ENCODE results near the gene CIRBP. TPM values are rescaled to one million over a fixed set of nuclear protein-coding genes. Genes with fewer than 3 reads are reported as not detected.

The CIRBP gene
- total and polyA plus RNA-seq, 9 of the 15 experiments (the other 6 are each of a cell fraction or from before 2014, with no cell fraction given): 20.5 to 327 (median 176) TPM

GRCh38 chr19:1313695-1314613 lies 44.8 kb downstream of the CIRBP start:
- no TSS peak for BruUV-seq (replicated peaks)
- DNase-seq (ENCODE audit: extremely low read depth in 1 of 4, low spot score in 3 of 4): no peak
- H3K9ac ChIP-seq (ENCODE audit: insufficient read depth in 1 of 2, low read depth in 2 of 2, low read length in 2 of 2): no peak overlapping the region
- no peaks in the 10 kb centered on the region for H3K9me3 ChIP-seq (replicated peaks; ENCODE audit: control insufficient read depth, insufficient read depth, low read depth, low read length)
- peak; percentile 74 for FAIRE-seq
- no peak overlapping the region for H3K27ac ChIP-seq (ENCODE audit: extremely low read depth, low read depth, low read length)
- ChIA-PET CTCF (ENCODE audit: low intra/inter-chr PET ratio) (no interaction called here), POLR2A (interaction anchor here (0.6 to 1.6 kb wide), 3 partner anchors 13 to 89 kb away, joined by 3 to 6 read pairs (median 3); no protein-coding TSS in a partner anchor)
- H3K4me1 ChIP-seq (replicated peaks in 1 of 2; ENCODE audit: control insufficient read depth in 2 of 2, insufficient read depth in 2 of 2, low read length in 2 of 2): peaks cover 2 to 78% of the 10 kb centered on the region in 2 experiments; a peak in 4 of 5 replicates
- no peaks in the 10 kb centered on the region for H3K9me1 ChIP-seq (ENCODE audit: control insufficient read depth, insufficient read depth, low read length)
- TF ChIP-seq SIRT6 (IDR thresholded peaks at IDR 0.05; ENCODE audit: low read depth, low read length) (no peak), ZNF24 (IDR thresholded peaks at IDR 0.05) (peak; percentile 97), KDM1A (IDR thresholded peaks at IDR 0.05) (peak in 1 of 2 experiments; percentile 42; a peak in 1 of 4 replicates), ZBTB33 (CRISPR knock-in tag; IDR thresholded peaks at IDR 0.05) (peak; percentile 67; the same call in 1 of the 2 replicates), POLR2G (IDR thresholded peaks at IDR 0.05; ENCODE audit: low read depth, low read length) (peak; percentile 18; the same call in 1 of the 2 replicates)
- no peak overlapping the region for H2AFZ ChIP-seq (ENCODE audit: low read depth, low read length)
- WGBS (ENCODE audit: insufficient coverage, low coverage, missing lambda C conversion rate): 40% methylated on average over 29 of the region's 32 CpGs
- no peak overlapping the region for H3K4me3 ChIP-seq
- peaks cover 11% of the 10 kb centered on the region for H4K20me1 ChIP-seq (replicated peaks; ENCODE audit: control insufficient read depth, insufficient read depth, low read length)
- intact Hi-C loops (cut with micrococcal nuclease) (no loop called here), in situ Hi-C loops (cut with MboI) (no loop called here)
- H3K4me2 ChIP-seq (ENCODE audit: insufficient read depth, low read length): no peak overlapping the region
- peaks cover 6% of the 10 kb centered on the region; the same call in 1 of the 3 replicates for H3K79me2 ChIP-seq (ENCODE audit: control insufficient read depth, insufficient read depth, low read length)
- no peak for ATAC-seq
- H3K27me3 ChIP-seq (ENCODE audit: control insufficient read depth in 2 of 2, insufficient read depth in 2 of 2, low read length in 2 of 2): no peaks in the 10 kb centered on the region
- H3K36me3 ChIP-seq (ENCODE audit: control insufficient read depth, insufficient read depth, low read length): no peaks in the 10 kb centered on the region

Data from K562 (cell line).